OCI-LY3 (cell line): ENCODE results near the gene FAM3A.

ENCODE experiments used
- H2AFZ ChIP-seq: fragments of 200-600, 300-600 bp; shearing (Covaris generic); 2 replicates; pipeline ENCODE4 v1.6.0; 2014; ENCODE audit warnings: antibody characterized with exemption, low read depth, low read length
- H3K27ac ChIP-seq: fragments of 200-600, 300-600 bp; sonication (generic); 2 replicates; pipeline ENCODE4 v1.5.1; 2014; ENCODE audit warnings: mild to moderate bottlenecking, low read length, moderate library complexity, mixed read lengths
- H3K27me3 ChIP-seq: fragments of 200-600, 300-600 bp; sonication (generic); 2 replicates; pipeline ENCODE4 v1.6.1; 2014; ENCODE audit warnings: low read depth, low read length, mixed read lengths
- H3K36me3 ChIP-seq: fragments of 200-600, 300-600 bp; sonication (generic); replicated peaks from 2 replicates; pipeline ENCODE3; 2014; ENCODE audit warnings: low read depth, low read length, mixed read lengths
- H3K4me1 ChIP-seq: fragments of 300-600, 200-600 bp; sonication (generic); 2 replicates; pipeline ENCODE4 v1.6.1; 2014; ENCODE audit warnings: low read length, mixed read lengths
- H3K4me2 ChIP-seq: fragments of 200-600, 300-600 bp; sonication (generic); 2 replicates; pipeline ENCODE4 v1.6.1; 2014; ENCODE audit warnings: low read length, mixed read lengths
- H3K4me3 ChIP-seq: fragments of 300-600, 200-600 bp; sonication (generic); 2 replicates; pipeline ENCODE4 v1.5.1; 2014; ENCODE audit warnings: antibody characterized with exemption, mild to moderate bottlenecking, low read length, moderate library complexity
- H3K79me2 ChIP-seq: fragments of 300-600, 200-600 bp; shearing (Covaris generic); 2 replicates; pipeline ENCODE4 v1.6.1; 2014; ENCODE audit warnings: mild to moderate bottlenecking, low read length, mixed read lengths
- H3K9ac ChIP-seq: fragments of 300-600, 200-600 bp; shearing (Covaris generic); 2 replicates; pipeline ENCODE4 v1.6.0; 2014; ENCODE audit warnings: mild to moderate bottlenecking, low read length, moderate library complexity
- H3K9me3 ChIP-seq: fragments of 200-600, 300-600 bp; shearing (Covaris generic); 2 replicates; pipeline ENCODE4 v1.6.1; 2014; ENCODE audit warnings: low read length, mixed read lengths; ENCODE audit not compliant: insufficient read depth
- H4K20me1 ChIP-seq: fragments of 200-600, 300-600 bp; sonication (generic); 2 replicates; pipeline ENCODE4 v1.6.1; 2016; ENCODE audit warnings: low read length, mixed read lengths; ENCODE audit not compliant: insufficient read depth
- EZH2phosphoT487 ChIP-seq: fragments of 200-600 bp; shearing (Covaris generic); IDR thresholded peaks from 2 replicates; pipeline ENCODE4 v1.6.1; 2018; ENCODE audit warnings: antibody characterized with exemption, mixed run types, low read depth
- TF ChIP-seq, protein P1 (sequence below): fragments of 200-600, 300-600 bp; sonication (generic); IDR thresholded peaks from 2 replicates; pipeline ENCODE4 v1.5.1; 2014; ENCODE audit warnings: antibody characterized with exemption, low read length, low read depth

The FAM3A gene

DNA sequence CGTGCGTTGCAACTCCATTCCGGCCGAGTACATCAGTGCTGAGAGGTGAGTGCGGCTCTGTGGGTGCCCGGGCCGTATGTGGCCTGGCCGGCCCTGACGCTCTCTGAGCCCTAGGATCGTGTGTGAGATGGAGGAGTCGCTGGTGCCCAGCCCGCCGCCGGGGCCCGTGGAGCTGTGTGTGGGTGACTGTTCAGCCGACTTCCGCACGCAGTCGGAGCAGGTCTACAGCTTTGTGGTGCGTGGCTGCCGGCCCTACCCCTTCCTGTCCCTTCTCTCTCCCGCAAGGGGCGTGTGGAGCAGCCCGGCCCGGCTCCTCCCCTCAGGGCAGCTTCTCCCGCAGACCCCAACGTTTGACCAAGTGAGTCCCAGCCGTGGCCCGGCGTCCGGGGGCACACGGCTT lies 50.0 kb downstream of the FAM3A start:
- Histone ChIP-seq H3K36me3 (no peaks in the 10 kb centered on the region), H3K9ac (no peak overlapping the region), H3K4me3 (no peak overlapping the region), H4K20me1 (no peaks in the 10 kb centered on the region), H3K27me3 (no peaks in the 10 kb centered on the region), H3K79me2 (no peaks in the 10 kb centered on the region), H3K4me1 (no peaks in the 10 kb centered on the region), H3K27ac (no peak overlapping the region), H3K9me3 (no peaks in the 10 kb centered on the region), H3K4me2 (no peak overlapping the region), H2AFZ (no peak overlapping the region)
- TF ChIP-seq, protein P1, sequence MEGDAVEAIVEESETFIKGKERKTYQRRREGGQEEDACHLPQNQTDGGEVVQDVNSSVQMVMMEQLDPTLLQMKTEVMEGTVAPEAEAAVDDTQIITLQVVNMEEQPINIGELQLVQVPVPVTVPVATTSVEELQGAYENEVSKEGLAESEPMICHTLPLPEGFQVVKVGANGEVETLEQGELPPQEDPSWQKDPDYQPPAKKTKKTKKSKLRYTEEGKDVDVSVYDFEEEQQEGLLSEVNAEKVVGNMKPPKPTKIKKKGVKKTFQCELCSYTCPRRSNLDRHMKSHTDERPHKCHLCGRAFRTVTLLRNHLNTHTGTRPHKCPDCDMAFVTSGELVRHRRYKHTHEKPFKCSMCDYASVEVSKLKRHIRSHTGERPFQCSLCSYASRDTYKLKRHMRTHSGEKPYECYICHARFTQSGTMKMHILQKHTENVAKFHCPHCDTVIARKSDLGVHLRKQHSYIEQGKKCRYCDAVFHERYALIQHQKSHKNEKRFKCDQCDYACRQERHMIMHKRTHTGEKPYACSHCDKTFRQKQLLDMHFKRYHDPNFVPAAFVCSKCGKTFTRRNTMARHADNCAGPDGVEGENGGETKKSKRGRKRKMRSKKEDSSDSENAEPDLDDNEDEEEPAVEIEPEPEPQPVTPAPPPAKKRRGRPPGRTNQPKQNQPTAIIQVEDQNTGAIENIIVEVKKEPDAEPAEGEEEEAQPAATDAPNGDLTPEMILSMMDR, result no peak
- no peak for TF ChIP-seq EZH2phosphoT487

- no peaks in the 10 kb centered on the region for H3K79me2 ChIP-seq
- H3K9ac ChIP-seq, result no peak overlapping the region
- H3K4me2 ChIP-seq, result no peak overlapping the region
- no peaks in the 10 kb centered on the region for H4K20me1 ChIP-seq
- TF ChIP-seq EZH2phosphoT487, result no peak
- TF ChIP-seq, protein P1, result no peak
- no peaks in the 10 kb centered on the region for H3K36me3 ChIP-seq
- no peaks in the 10 kb centered on the region for H3K4me1 ChIP-seq
- no peaks in the 10 kb centered on the region for H3K9me3 ChIP-seq
- no peaks in the 10 kb centered on the region for H3K27me3 ChIP-seq
- H2AFZ ChIP-seq, result no peak overlapping the region
- no peak overlapping the region for H3K4me3 ChIP-seq
- no peak overlapping the region for H3K27ac ChIP-seq
Observed at GRCh38 chrX:154465601-154466000, 50.4 kb downstream of the FAM3A start.

- H3K36me3 ChIP-seq, result no peaks in the 10 kb centered on the region
- H3K9ac ChIP-seq, result no peak overlapping the region
- no peak overlapping the region for H3K4me3 ChIP-seq
- no peaks in the 10 kb centered on the region for H3K9me3 ChIP-seq
- H3K79me2 ChIP-seq, result 0 out of 2 replicates have a peak, but pooled peaks cover under 1% of the 10 kb centered on the region
- H3K27me3 ChIP-seq, result no peaks in the 10 kb centered on the region
- TF ChIP-seq EZH2phosphoT487, result no peak
- TF ChIP-seq, protein P1, result no peak
- H2AFZ ChIP-seq, result no peak overlapping the region
- H3K27ac ChIP-seq, result no peak overlapping the region
- no peak overlapping the region for H3K4me2 ChIP-seq
- no peaks in the 10 kb centered on the region for H3K4me1 ChIP-seq
- H4K20me1 ChIP-seq, result no peaks in the 10 kb centered on the region
Observed at GRCh38 chrX:154464806-154465365, 51.1 kb downstream of the FAM3A start.

GRCh38 chrX:154463611-154464220 lies 52.3 kb downstream of the FAM3A start:
- Histone ChIP-seq H3K27ac (no peak overlapping the region), H3K36me3 (no peaks in the 10 kb centered on the region), H4K20me1 (peaks cover 5% of the 10 kb centered on the region; the same call in 1 of the 2 replicates), H3K27me3 (no peaks in the 10 kb centered on the region), H3K9ac (no peak overlapping the region), H3K79me2 (peaks cover 10% of the 10 kb centered on the region; the same call in 1 of the 2 replicates), H3K4me2 (no peak overlapping the region), H2AFZ (no peak overlapping the region), H3K4me1 (peaks cover 5% of the 10 kb centered on the region; the same call in 1 of the 2 replicates), H3K9me3 (no peaks in the 10 kb centered on the region), H3K4me3 (no peak overlapping the region)
- no peak for TF ChIP-seq EZH2phosphoT487
- TF ChIP-seq, protein P1, result no peak
